CD4-positive, alpha-beta T cell treated with Interleukin-21 for 1 hour (primary cell): ENCODE measurements around the gene RAB11FIP5.

Source experiments
- DNase-seq: peaks from one replicate; pipeline ENCODE4 v3.0.0-alpha.2; 2020

Gene RAB11FIP5

GRCh38 chr2:73028841-73029240 lies 83.9 kb downstream of the RAB11FIP5 start:
- DNase-seq = no peak

GRCh38 chr2:73027340-73027739 lies 85.4 kb downstream of the RAB11FIP5 start:
- DNase-seq = no peak

GRCh38 chr2:73023497-73023896 lies 89.3 kb downstream of the RAB11FIP5 start:
- DNase-seq = no peak
